Posterior vena cava (tissue), 2 donors: ENCODE results near the gene TRIM29. TPM values are rescaled to one million over a fixed set of nuclear protein-coding genes. Genes with fewer than 3 reads are reported as not detected.

Experiments used
- DNase-seq: peaks from one replicate; pipeline ENCODE4 v3.0.0-alpha.2; 2020; ENCODE audit warnings: low spot score
- intact Hi-C, 2 donors: fragments of 100-400 bp; cut with DNase I; formaldehyde crosslinking; loops; one replicate each; pipeline versions ENCODE4 v1.14.1 to v1.14.2; 2022 to 2023
- total RNA-seq, 2 donors: library from RNA; stranded (reverse); fragmentation: NEBNext Ultra II Directional; extraction: Animal tissue kit (Norgen Biotek cat#: 25700); gene quantifications; one replicate each; pipeline ENCODE4 v1.2.1, GENCODE V29; 2021
- donor health status: DM: yes; HTN: yes; CAD: no.
- donor health status: DM: yes; HTN: yes; CAD: no.

Gene TRIM29
- total RNA-seq, 2 donors from 2014 or later: 8.5 to 8.7 TPM

GRCh38 chr11:120079750-120080610, 57.9 kb downstream of the TRIM29 start:
- peak; percentile 77 for DNase-seq
- intact Hi-C loops: no loop called here

- DNase-seq: peak; percentile 14
- intact Hi-C loops: no loop called here
Measured at GRCh38 chr11:120078397-120078796, 59.5 kb downstream of the TRIM29 start.

- no peak for DNase-seq
- intact Hi-C loops: no loop called here
Measured at GRCh38 chr11:120074076-120074475, 63.8 kb downstream of the TRIM29 start.

GRCh38 chr11:120073196-120073595, 64.7 kb downstream of the TRIM29 start:
- no peak for DNase-seq
- intact Hi-C loops: loop anchor here in 1 of 2 donors (2.0 kb wide), 1 partner anchor 216 kb away; no protein-coding TSS in a partner anchor

GRCh38 chr11:120068114-120068573, 69.8 kb downstream of the TRIM29 start:
- intact Hi-C loops: no loop called here
- no peak for DNase-seq

- DNase-seq: no peak
- intact Hi-C loops: no loop called here
Measured at GRCh38 chr11:120067438-120068113, 70.3 kb downstream of the TRIM29 start.

- intact Hi-C loops: no loop called here
- no peak for DNase-seq
Measured at GRCh38 chr11:120066738-120067437, 71.0 kb downstream of the TRIM29 start.

GRCh38 chr11:120065876-120066275, 72.0 kb downstream of the TRIM29 start:
- DNase-seq: no peak
- intact Hi-C loops: no loop called here

- no peak for DNase-seq
- intact Hi-C loops: no loop called here
Measured at GRCh38 chr11:120065176-120065575, 72.7 kb downstream of the TRIM29 start.

- DNase-seq: peak; percentile 29
Measured at GRCh38 chr11:120064341-120064740, 73.6 kb downstream of the TRIM29 start.

GRCh38 chr11:120063686-120064340, 74.1 kb downstream of the TRIM29 start:
- intact Hi-C loops: no loop called here
- peak; percentile 36 for DNase-seq

More at GRCh38 chr11:120064341-120064740, 73.6 kb downstream of the TRIM29 start:
- intact Hi-C loops: no loop called here

GRCh38 chr11:120062561-120062930, 75.4 kb downstream of the TRIM29 start:
- DNase-seq: peak; percentile 50
- intact Hi-C loops: no loop called here

GRCh38 chr11:120061761-120062560, 76.0 kb downstream of the TRIM29 start:
- intact Hi-C loops: no loop called here
- peak; percentile 83 for DNase-seq

Other genes starting within 250 kb of the TRIM29 start
- gene OAF, start 72.9 kb upstream of the TRIM29 start, total RNA-seq: 10 to 100 TPM; 44.1 to 82.6 TPM
- under 1 TPM; 0.19 to 0.33 TPM for gene POU2F3, start 102.0 kb upstream of the TRIM29 start, total RNA-seq
- 1 to 10 TPM; 4.9 to 6.0 TPM for gene TLCD5, start 187.2 kb upstream of the TRIM29 start, total RNA-seq
- gene ARHGEF12, start 198.3 kb upstream of the TRIM29 start, total RNA-seq: 100 to 1,000 TPM in 1 of 2 donors, 10 to 100 TPM in 1; 77.6 to 101 TPM